Neural cell (in vitro differentiated cells): Measurements from ENCODE around the gene MYF5. TPM values are rescaled to one million over a fixed set of nuclear protein-coding genes. Genes with fewer than 3 reads are reported as not detected.
A peak's percentile ranks its signal among the peaks of the same experiment; 100 is the strongest.

Experiments used
- H2AFZ ChIP-seq: fragments of 200-600, 300-800 bp; sonication (generic), shearing (Covaris generic); 2 replicates; pipeline ENCODE4 v1.6.0; 2014; ENCODE audit warnings: low read depth, mild to moderate bottlenecking, antibody characterized with exemption, low read length, moderate library complexity
- H3F3A ChIP-seq: fragments of 200-600 bp; shearing (Covaris generic); 2 replicates; pipeline ENCODE4 v1.6.1; 2016; ENCODE audit warnings: mild to moderate bottlenecking, moderate library complexity, mixed read lengths, antibody characterized with exemption, low read length; ENCODE audit not compliant: insufficient read depth, poor library complexity, severe bottlenecking
- H3K27ac ChIP-seq: fragments of 200-600, 300-800 bp; sonication (generic), shearing (Covaris generic); 2 replicates; pipeline ENCODE4 v1.5.1; 2014; ENCODE audit warnings: mild to moderate bottlenecking, low read length, moderate library complexity
- H3K27me3 ChIP-seq: fragments of 300-800, 200-600 bp; sonication (generic), shearing (Covaris generic); 2 replicates; pipeline ENCODE4 v1.6.0; 2014; ENCODE audit warnings: mild to moderate bottlenecking, low read depth, low read length, moderate library complexity; ENCODE audit not compliant: insufficient read depth
- H3K36me3 ChIP-seq: fragments of 300-800, 200-600 bp; sonication (generic), shearing (Covaris generic); 2 replicates; pipeline ENCODE4 v1.5.1; 2014; ENCODE audit warnings: mild to moderate bottlenecking, antibody characterized with exemption, low read length, moderate library complexity; ENCODE audit not compliant: insufficient read depth
- H3K4me2 ChIP-seq: fragments of 300-800, 200-600 bp; sonication (generic), shearing (Covaris generic); 2 replicates; pipeline ENCODE4 v1.6.0; 2014; ENCODE audit warnings: mild to moderate bottlenecking, low read length
- H3K4me3 ChIP-seq: fragments of 300-800, 200-600 bp; sonication (generic), shearing (Covaris generic); 2 replicates; pipeline ENCODE4 v1.5.1; 2014; ENCODE audit warnings: mild to moderate bottlenecking, low read length, moderate library complexity
- H3K79me2 ChIP-seq: fragments of 200-600 bp; shearing (Covaris generic); replicated peaks from 2 replicates; pipeline ENCODE4 v1.6.0; 2014; ENCODE audit warnings: mild to moderate bottlenecking, low read length, moderate library complexity; ENCODE audit not compliant: insufficient read depth
- H3K9ac ChIP-seq: fragments of 300-800, 200-600 bp; sonication (generic), shearing (Covaris generic); 2 replicates; pipeline ENCODE4 v1.6.1; 2016; ENCODE audit warnings: mild to moderate bottlenecking, low read length, mixed read lengths
- H3K9me2 ChIP-seq: fragments of 200-600 bp; shearing (Covaris generic); 2 replicates; pipeline ENCODE4 v1.6.1; 2016; ENCODE audit warnings: mild to moderate bottlenecking, low read length, mixed read lengths; ENCODE audit not compliant: insufficient read depth
- H3K9me3 ChIP-seq: fragments of 200-600, 300-800 bp; sonication (generic), shearing (Covaris generic); 2 replicates; pipeline ENCODE4 v1.6.1; 2016; ENCODE audit warnings: mild to moderate bottlenecking, mixed run types, low read length, moderate library complexity, mixed read lengths
- H4K20me1 ChIP-seq: fragments of 200-600 bp; shearing (Covaris generic); 2 replicates; pipeline ENCODE4 v1.6.1; 2016; ENCODE audit warnings: mild to moderate bottlenecking, mixed run types; ENCODE audit not compliant: insufficient read depth
- CTCF ChIP-seq: fragments of 450-650 bp; IDR thresholded peaks from 2 replicates; pipeline ENCODE4 v1.5.1; 2014; ENCODE audit warnings: antibody characterized with exemption, mild to moderate bottlenecking, moderate library complexity; ENCODE audit not compliant: poor library complexity, severe bottlenecking
- EP300 ChIP-seq: fragments of 450-650 bp; conservative IDR thresholded peaks from 2 replicates; pipeline ENCODE4 v1.6.1; 2014; ENCODE audit warnings: antibody characterized with exemption, mild to moderate bottlenecking, moderate library complexity; ENCODE audit not compliant: poor library complexity, severe bottlenecking
- EZH2 ChIP-seq: fragments of 200-600, 300-800 bp; shearing (Covaris generic), sonication (generic); IDR thresholded peaks from 2 replicates; pipeline ENCODE4 v1.6.1; 2014; ENCODE audit warnings: antibody characterized with exemption, low read length, borderline replicate concordance, mild to moderate bottlenecking; ENCODE audit not compliant: insufficient read depth, poor library complexity, severe bottlenecking
- MXI1 ChIP-seq: fragments of 450-650 bp; conservative IDR thresholded peaks from 2 replicates; pipeline ENCODE4 v1.6.1; 2014; ENCODE audit warnings: antibody characterized with exemption, mild to moderate bottlenecking; ENCODE audit not compliant: poor library complexity, severe bottlenecking
- POLR2AphosphoS5 ChIP-seq: IDR thresholded peaks from 2 replicates; pipeline ENCODE4 v1.6.1; 2012
- RAD21 ChIP-seq: fragments of 450-650 bp; conservative IDR thresholded peaks from 2 replicates; pipeline ENCODE4 v1.6.1; 2014; ENCODE audit warnings: antibody characterized with exemption, mild to moderate bottlenecking, moderate library complexity
- REST ChIP-seq: IDR thresholded peaks from 2 replicates; pipeline ENCODE4 v1.6.1; 2012; ENCODE audit warnings: borderline replicate concordance
- SMC3 ChIP-seq: fragments of 450-650 bp; conservative IDR thresholded peaks from 2 replicates; pipeline ENCODE4 v1.6.1; 2014; ENCODE audit warnings: antibody characterized with exemption, mild to moderate bottlenecking, moderate library complexity; ENCODE audit not compliant: poor library complexity
- TAF1 ChIP-seq: IDR thresholded peaks from 2 replicates; pipeline ENCODE4 v1.6.1; 2012; ENCODE audit warnings: low read depth
- polyA plus RNA-seq: library from polyadenylated mRNA; depleted of rRNA; stranded (reverse); fragments of >200 nt; gene quantifications from 2 replicates; pipeline ENCODE4 v1.2.3, GENCODE V29; 2014

The MYF5 gene
- polyA plus RNA-seq, 1 donor from 2014 or later, result not detected

- Histone ChIP-seq H3K4me2 (no peak overlapping the region), H2AFZ (no peak overlapping the region), H3K79me2 (no peaks in the 10 kb centered on the region), H3F3A (no peaks in the 10 kb centered on the region), H3K27ac (no peak overlapping the region), H3K36me3 (no peaks in the 10 kb centered on the region), H4K20me1 (no peaks in the 10 kb centered on the region), H3K4me3 (peak overlapping the region; percentile 57), H3K9me2 (no peaks in the 10 kb centered on the region), H3K9me3 (no peaks in the 10 kb centered on the region), H3K9ac (no peak overlapping the region), H3K27me3 (peaks cover 41% of the 10 kb centered on the region)
- no peak for TF ChIP-seq RAD21
- no peak for TF ChIP-seq EP300
- TF ChIP-seq EZH2, result no peak
- TF ChIP-seq REST, result no peak
- TF ChIP-seq TAF1, result no peak
- TF ChIP-seq SMC3, result no peak
- TF ChIP-seq POLR2AphosphoS5, result no peak
These were observed 8.9 kb upstream of the MYF5 start for GRCh38 chr12:80707830-80708258.

DNA sequence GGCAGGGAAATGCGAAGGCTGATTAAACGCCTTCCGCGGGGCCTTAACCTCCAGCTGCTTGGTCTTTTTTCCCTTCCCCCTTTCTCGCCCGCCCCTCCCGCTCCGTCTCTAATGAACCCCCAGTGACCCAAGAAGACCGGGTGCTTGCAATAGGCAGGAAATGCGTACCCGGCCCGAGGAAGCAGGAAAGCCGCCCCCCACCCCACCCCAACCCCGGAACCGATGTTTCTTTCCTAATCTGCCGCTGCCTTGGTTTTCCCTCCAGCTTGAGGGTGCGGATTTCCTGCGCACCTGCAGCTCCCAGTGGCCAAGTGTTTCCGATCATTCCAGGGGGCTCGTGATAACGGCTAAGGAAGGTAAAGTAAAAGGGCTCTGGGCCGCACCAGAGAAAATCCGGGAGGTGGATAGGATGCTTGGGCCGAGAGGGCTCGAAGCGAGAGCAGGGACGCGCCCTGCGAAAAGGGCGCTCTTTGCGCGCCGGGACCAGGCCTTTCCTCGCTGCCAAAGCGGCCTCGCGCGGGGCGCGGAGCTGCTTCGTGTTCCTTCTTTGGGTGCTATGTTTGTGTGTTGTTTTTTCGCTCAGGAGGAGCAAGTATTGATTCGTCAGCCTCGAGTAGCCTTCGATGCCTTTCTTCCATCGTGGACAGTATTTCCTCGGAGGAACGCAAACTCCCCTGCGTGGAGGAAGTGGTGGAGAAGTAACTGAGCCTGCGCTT is 8.3 kb upstream of the MYF5 start:
- H3K27me3 ChIP-seq, result peaks cover 41% of the 10 kb centered on the region
- H2AFZ ChIP-seq, result no peak overlapping the region
- H3K36me3 ChIP-seq, result no peaks in the 10 kb centered on the region
- no peak overlapping the region for H3K9ac ChIP-seq
- H3K4me3 ChIP-seq, result peak overlapping the region; percentile 57
- no peak overlapping the region for H3K27ac ChIP-seq
- TF ChIP-seq CTCF (no peak), EZH2 (no peak)
- no peaks in the 10 kb centered on the region for H3K79me2 ChIP-seq
- no peaks in the 10 kb centered on the region for H3F3A ChIP-seq
- no peaks in the 10 kb centered on the region for H3K9me2 ChIP-seq
- no peaks in the 10 kb centered on the region for H3K9me3 ChIP-seq
- H3K4me2 ChIP-seq, result no peak overlapping the region
- no peaks in the 10 kb centered on the region for H4K20me1 ChIP-seq

- no peak overlapping the region for H2AFZ ChIP-seq
- H3K9me2 ChIP-seq, result no peaks in the 10 kb centered on the region
- H3K9me3 ChIP-seq, result no peaks in the 10 kb centered on the region
- TF ChIP-seq MXI1, result no peak
- no peak for TF ChIP-seq TAF1
- no peak for TF ChIP-seq EZH2
- TF ChIP-seq POLR2AphosphoS5, result no peak
- no peak for TF ChIP-seq REST
- no peak for TF ChIP-seq RAD21
- TF ChIP-seq SMC3, result no peak
- no peak for TF ChIP-seq EP300
- TF ChIP-seq CTCF, result no peak
- no peak overlapping the region for H3K9ac ChIP-seq
- no peaks in the 10 kb centered on the region for H3F3A ChIP-seq
- no peaks in the 10 kb centered on the region for H3K36me3 ChIP-seq
- peaks cover 45% of the 10 kb centered on the region for H3K27me3 ChIP-seq
- no peak overlapping the region for H3K27ac ChIP-seq
- H3K4me3 ChIP-seq, result peak overlapping the region; percentile 57
- no peak overlapping the region for H3K4me2 ChIP-seq
- H3K79me2 ChIP-seq, result no peaks in the 10 kb centered on the region
- H4K20me1 ChIP-seq, result no peaks in the 10 kb centered on the region
These were observed 7.8 kb upstream of the MYF5 start for GRCh38 chr12:80708975-80709328.
